Uterus (tissue), 2 donors: ENCODE results near the gene DNMT3A.

Experiments
- CTCF ChIP-seq, 4 experiments: fragments of 200-600 bp in 2 of 4; fragments of 450-650 bp in 2 of 4; sonication (generic) in 2 of 4; IDR thresholded peaks; one replicate each; pipeline ENCODE4 v1.5.1; 2016 to 2019; ENCODE audit warnings: antibody characterized with exemption in 4 of 4, mild to moderate bottlenecking in 2 of 4, moderate library complexity in 1 of 4
- POLR2A ChIP-seq, 2 donors: fragments of 450-650 bp; IDR thresholded peaks; one replicate each; pipeline ENCODE4 v1.6.1; 2016; ENCODE audit warnings: antibody characterized with exemption in 2 of 2, mild to moderate bottlenecking in 1 of 2, moderate library complexity in 1 of 2

GRCh38 chr2:25246558-25247290, 95.0 kb downstream of the DNMT3A start:
- TF ChIP-seq CTCF (IDR thresholded peaks at IDR 0.05) (no peak), POLR2A (IDR thresholded peaks at IDR 0.05) (no peak)
